ENCODE results near the gene FAM20C. TPM values are rescaled to one million over a fixed set of nuclear protein-coding genes. Genes with fewer than 3 reads are reported as not detected.

The FAM20C gene
- total RNA-seq, 1 experiment from 2014 or later = 62.6 TPM

DNA sequence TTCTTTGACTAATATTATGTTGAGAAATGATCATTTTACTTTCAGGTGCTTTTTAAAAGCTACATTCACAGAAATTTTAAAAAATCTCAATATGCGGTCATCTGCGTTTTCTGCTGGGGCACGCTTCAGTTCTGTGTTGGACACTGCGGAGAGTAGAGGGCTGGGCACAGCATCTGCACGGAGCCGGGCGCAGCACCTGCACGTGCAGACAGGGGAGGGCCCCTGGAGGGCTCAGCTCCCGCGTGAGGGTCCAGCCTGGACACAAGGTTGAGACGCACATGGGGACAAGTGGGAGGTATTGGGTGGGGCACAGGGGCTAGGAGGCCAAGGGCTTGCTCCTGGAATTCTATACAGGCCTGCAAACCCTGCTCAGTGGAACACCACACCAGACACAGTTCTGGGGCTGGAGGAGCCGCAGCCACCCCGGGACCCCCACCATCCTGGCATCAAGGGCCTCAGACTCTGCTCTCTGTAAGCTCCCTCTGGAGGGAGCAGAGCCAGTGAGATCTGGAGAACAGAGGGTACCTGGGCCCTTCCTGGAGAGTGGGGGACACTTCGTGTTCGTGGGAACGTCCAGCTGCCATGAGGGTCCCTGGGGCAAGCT lies 20.4 kb upstream of the FAM20C start:
- Mint-ChIP-seq H3K27me3 (ENCODE audit: low read depth) (peaks cover 11% of the 10 kb centered on the region), H3K9me3 (peaks cover 0 to 3% of the 10 kb centered on the region in 2 experiments; a peak in 2 of 5 replicates), H3K27ac (peak overlapping the region in 2 of 3 experiments; percentile 12 to 72; a peak in 2 of 7 replicates), H3K36me3 (ENCODE audit: insufficient read depth in 1 of 3, low read depth in 3 of 3) (no peaks in the 10 kb centered on the region; a peak in 1 of 7 replicates), H3K4me3 (0 out of 5 replicates have a peak overlapping the region, but pooled peaks of 1 of the 2 experiments have one; percentile 48), H3K4me1 (peaks cover 7 to 10% of the 10 kb centered on the region in 2 experiments; a peak in 3 of 4 replicates)
- no peak overlapping the region for H3K18ac ChIP-seq (ENCODE audit: insufficient read length, low read depth, low read length)
- H2BK12ac ChIP-seq (ENCODE audit: insufficient read length, low read depth, low read length) = no peak overlapping the region
- no peak overlapping the region for H3K4me2 ChIP-seq (ENCODE audit: insufficient read depth, insufficient read length, low read length)
- no peaks in the 10 kb centered on the region for H3K79me1 ChIP-seq (ENCODE audit: insufficient read depth, low read depth, low read length, poor library complexity, severe bottlenecking)
- no peak overlapping the region for H3K9ac ChIP-seq (ENCODE audit: extremely low read depth, insufficient read length, low read length)
- H3K27ac ChIP-seq (ENCODE audit: insufficient read length, low read depth, low read length) = no peak overlapping the region
- H3K27me3 ChIP-seq (ENCODE audit: insufficient read depth, low read length) = no peaks in the 10 kb centered on the region
- H2AK5ac ChIP-seq (ENCODE audit: insufficient read length, low read length) = no peak overlapping the region
- no peak overlapping the region for H3K14ac ChIP-seq (ENCODE audit: insufficient read depth, low read length)
- H3T11ph ChIP-seq (ENCODE audit: low read length) = no peak overlapping the region
- H2AFZ ChIP-seq (ENCODE audit: low read length) = no peak overlapping the region
- H3K56ac ChIP-seq (ENCODE audit: insufficient read length, low read depth, low read length) = no peak overlapping the region
- H3K23me2 ChIP-seq (ENCODE audit: insufficient read length, low read depth, low read length, poor library complexity, severe bottlenecking) = no peaks in the 10 kb centered on the region
- H3K9me3 ChIP-seq (ENCODE audit: control insufficient read depth, low read depth, low read length) = no peaks in the 10 kb centered on the region
- H2BK5ac ChIP-seq (ENCODE audit: insufficient read length, low read length) = no peak overlapping the region
- TF ChIP-seq, protein P1, sequence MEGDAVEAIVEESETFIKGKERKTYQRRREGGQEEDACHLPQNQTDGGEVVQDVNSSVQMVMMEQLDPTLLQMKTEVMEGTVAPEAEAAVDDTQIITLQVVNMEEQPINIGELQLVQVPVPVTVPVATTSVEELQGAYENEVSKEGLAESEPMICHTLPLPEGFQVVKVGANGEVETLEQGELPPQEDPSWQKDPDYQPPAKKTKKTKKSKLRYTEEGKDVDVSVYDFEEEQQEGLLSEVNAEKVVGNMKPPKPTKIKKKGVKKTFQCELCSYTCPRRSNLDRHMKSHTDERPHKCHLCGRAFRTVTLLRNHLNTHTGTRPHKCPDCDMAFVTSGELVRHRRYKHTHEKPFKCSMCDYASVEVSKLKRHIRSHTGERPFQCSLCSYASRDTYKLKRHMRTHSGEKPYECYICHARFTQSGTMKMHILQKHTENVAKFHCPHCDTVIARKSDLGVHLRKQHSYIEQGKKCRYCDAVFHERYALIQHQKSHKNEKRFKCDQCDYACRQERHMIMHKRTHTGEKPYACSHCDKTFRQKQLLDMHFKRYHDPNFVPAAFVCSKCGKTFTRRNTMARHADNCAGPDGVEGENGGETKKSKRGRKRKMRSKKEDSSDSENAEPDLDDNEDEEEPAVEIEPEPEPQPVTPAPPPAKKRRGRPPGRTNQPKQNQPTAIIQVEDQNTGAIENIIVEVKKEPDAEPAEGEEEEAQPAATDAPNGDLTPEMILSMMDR (conservative IDR thresholded peaks at IDR 0.05) = no peak
- H2BK15ac ChIP-seq (ENCODE audit: low read depth, low read length) = no peak overlapping the region
- no peak for DNase-seq
- no peak overlapping the region for H3K4ac ChIP-seq (ENCODE audit: low read depth, low read length)
- no peak overlapping the region for H4K91ac ChIP-seq (ENCODE audit: insufficient read length, low read depth, low read length)
- no peak overlapping the region for H4K8ac ChIP-seq (replicated peaks; ENCODE audit: insufficient read length, low read depth, low read length)
- no peak overlapping the region for H3K23ac ChIP-seq (ENCODE audit: insufficient read length, low read depth, low read length)
- no peaks in the 10 kb centered on the region for H3K4me1 ChIP-seq (ENCODE audit: insufficient read depth, low read length)
- no peak overlapping the region for H2BK20ac ChIP-seq (ENCODE audit: low read depth, low read length, poor library complexity, severe bottlenecking)
- no peaks in the 10 kb centered on the region for H3K79me2 ChIP-seq (ENCODE audit: insufficient read depth, low read length)
- no peak overlapping the region for H2BK120ac ChIP-seq (ENCODE audit: low read depth, low read length, poor library complexity, severe bottlenecking)
- H4K5ac ChIP-seq (ENCODE audit: insufficient read length, low read depth, low read length) = no peak overlapping the region
- WGBS (ENCODE audit: extremely low coverage, insufficient read length, low lambda C conversion rate) = no CpG with 5 or more reads among the region's 16 CpGs
- no peaks in the 10 kb centered on the region for H4K20me1 ChIP-seq (ENCODE audit: control insufficient read depth, insufficient read depth, insufficient read length)
